Ishikawa (cell line): ENCODE data around the gene CYB5D1.

Experiments
- CEBPB ChIP-seq: IDR thresholded peaks from 2 replicates; pipeline ENCODE4 v1.6.1; 2012
- CREB1 ChIP-seq: IDR thresholded peaks from 2 replicates; pipeline ENCODE4 v1.6.1; 2012; ENCODE audit warnings: low read depth
- EP300 ChIP-seq: IDR thresholded peaks from 2 replicates; pipeline ENCODE4 v1.6.1; 2012; ENCODE audit warnings: borderline replicate concordance
- FOXM1 ChIP-seq: IDR thresholded peaks from 2 replicates; pipeline ENCODE4 v1.6.1; 2012; ENCODE audit warnings: low read depth, borderline replicate concordance
- NFIC ChIP-seq: IDR thresholded peaks from 2 replicates; pipeline ENCODE4 v1.6.1; 2012
- RAD21 ChIP-seq: IDR thresholded peaks from 2 replicates; pipeline ENCODE4 v1.6.1; 2012; ENCODE audit warnings: low read depth
- REST ChIP-seq: IDR thresholded peaks from 2 replicates; pipeline ENCODE4 v1.6.1; 2012; ENCODE audit warnings: low read depth, mild to moderate bottlenecking
- TAF1 ChIP-seq: IDR thresholded peaks from 2 replicates; pipeline ENCODE4 v1.6.1; 2012; ENCODE audit warnings: low read depth, mild to moderate bottlenecking
- TEAD4 ChIP-seq: IDR thresholded peaks from 2 replicates; pipeline ENCODE4 v1.6.1; 2012
- YY1 ChIP-seq: IDR thresholded peaks from 2 replicates; pipeline ENCODE4 v1.6.1; 2012; ENCODE audit warnings: low read depth
- ZBTB7A ChIP-seq: IDR thresholded peaks from 2 replicates; pipeline ENCODE4 v1.6.1; 2012; ENCODE audit warnings: low read depth
- TF ChIP-seq, protein P1 (sequence below): IDR thresholded peaks from 2 replicates; pipeline ENCODE4 v1.6.1; 2012

DNA sequence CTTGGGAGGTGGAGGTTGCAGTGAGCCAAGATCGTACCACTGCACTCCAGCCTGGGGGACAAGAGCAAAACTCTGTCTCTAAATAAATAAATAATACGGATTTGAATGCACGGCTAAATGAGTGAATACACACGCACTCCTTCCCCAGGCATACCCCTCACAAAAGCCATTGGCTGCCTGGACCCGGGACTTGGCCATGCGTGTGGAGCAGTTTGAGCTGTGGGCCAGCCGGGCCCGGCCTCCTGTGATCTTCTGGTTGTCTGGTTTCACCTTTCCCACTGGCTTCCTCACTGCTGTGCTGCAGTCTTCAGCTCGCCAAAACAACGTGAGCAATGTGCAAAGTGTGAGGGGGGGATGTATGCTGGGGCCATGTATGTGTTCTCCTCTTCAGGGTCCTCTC, 25.4 kb upstream of the CYB5D1 start:
- TF ChIP-seq TEAD4, result no peak
- TF ChIP-seq, protein P1, sequence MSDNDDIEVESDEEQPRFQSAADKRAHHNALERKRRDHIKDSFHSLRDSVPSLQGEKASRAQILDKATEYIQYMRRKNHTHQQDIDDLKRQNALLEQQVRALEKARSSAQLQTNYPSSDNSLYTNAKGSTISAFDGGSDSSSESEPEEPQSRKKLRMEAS, result no peak
- no peak for TF ChIP-seq RAD21
- TF ChIP-seq EP300, result no peak
- TF ChIP-seq CREB1, result no peak
- TF ChIP-seq FOXM1, result no peak
- no peak for TF ChIP-seq REST
- TF ChIP-seq YY1, result no peak
- TF ChIP-seq TAF1, result no peak
- no peak for TF ChIP-seq ZBTB7A
- no peak for TF ChIP-seq NFIC
- no peak for TF ChIP-seq CEBPB
